ENCODE data around the gene HLA-C. TPM values are rescaled to one million over a fixed set of nuclear protein-coding genes. Genes with fewer than 3 reads are reported as not detected.

The HLA-C gene
- total RNA-seq, 2 experiments from 2014 or later: 1,977 to 1,996 TPM

DNA sequence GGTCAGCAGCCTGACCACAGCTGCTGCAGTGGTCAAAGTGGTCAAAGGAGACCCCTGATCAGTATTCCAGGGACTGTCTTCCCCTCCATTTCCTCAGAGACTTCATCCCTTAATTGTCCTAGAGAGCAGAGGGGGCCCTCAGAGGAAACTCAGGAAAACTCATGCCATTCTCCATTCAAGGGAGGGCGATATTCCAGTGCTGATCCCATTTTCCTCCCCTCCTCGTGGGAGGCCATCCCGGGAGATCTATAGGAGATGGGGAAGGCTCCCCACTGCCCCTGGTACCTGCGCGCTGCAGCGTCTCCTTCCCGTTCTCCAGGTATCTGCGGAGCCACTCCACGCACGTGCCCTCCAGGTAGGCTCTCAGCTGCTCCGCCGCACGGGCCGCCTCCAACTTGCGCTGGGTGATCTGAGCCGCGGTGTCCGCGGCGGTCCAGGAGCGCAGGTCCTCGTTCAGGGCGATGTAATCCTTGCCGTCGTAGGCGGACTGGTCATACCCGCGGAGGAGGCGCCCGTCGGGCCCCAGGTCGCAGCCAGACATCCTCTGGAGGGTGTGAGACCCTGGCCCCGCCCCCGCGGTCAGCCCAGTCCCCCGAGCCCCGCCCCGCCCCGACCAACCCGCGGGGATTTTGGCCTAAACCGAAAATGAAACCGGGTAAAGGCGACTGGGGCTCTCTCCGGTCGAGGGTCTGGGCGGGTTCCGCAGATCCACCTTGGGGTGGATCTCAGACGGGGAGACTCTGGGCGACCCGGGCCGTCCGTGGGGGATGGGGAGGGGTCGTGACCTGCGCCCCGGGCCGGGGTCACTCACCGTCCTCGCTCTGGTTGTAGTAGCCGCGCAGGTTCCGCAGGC is 878 bp downstream of the HLA-C start:
- Histone ChIP-seq H3K4me1 (ENCODE audit: insufficient read depth, low read length) (peaks cover 54% of the 10 kb centered on the region), H3K27me3 (ENCODE audit: control insufficient read depth in 1 of 2, insufficient read depth in 2 of 2, low read length in 2 of 2) (no peaks in the 10 kb centered on the region), H3K4me3 (ENCODE audit: low read length) (peak overlapping the region; percentile 79), H3K36me3 (ENCODE audit: insufficient read depth, low read length) (peaks cover 39% of the 10 kb centered on the region), H3K9me3 (ENCODE audit: control insufficient read depth in 1 of 2, insufficient read depth in 1 of 2, low read length in 2 of 2) (no peaks in the 10 kb centered on the region), H3K27ac (ENCODE audit: low read depth in 1 of 2, low read length in 2 of 2) (peak overlapping the region; percentile 96 to 98)
- Mint-ChIP-seq H3K27ac (peak overlapping the region; percentile 100), H3K4me3 (peak overlapping the region; percentile 98), H3K36me3 (ENCODE audit: low read depth) (peaks cover 68% of the 10 kb centered on the region), H3K9me3 (no peaks in the 10 kb centered on the region), H3K27me3 (no peaks in the 10 kb centered on the region), H3K4me1 (ENCODE audit: low read depth) (peaks cover 72% of the 10 kb centered on the region)
- DNase-seq (peak in 12 of 14 experiments; percentile 27 to 89 (median 55)), ATAC-seq (ENCODE audit: poor library complexity) (peak; percentile 3)
- intact Hi-C loops (cut with DNase I, micrococcal nuclease): loop anchor here in 1 of 2 experiments (1.0 to 5.0 kb wide), 2 partner anchors 36 to 85 kb away; no protein-coding TSS in a partner anchor
- TF ChIP-seq CTCF (IDR thresholded peaks at IDR 0.05): no peak
- ChIA-PET POLR2A (interaction anchor here (1.4 to 7.0 kb wide), 3 partner anchors 37 to 83 kb away, joined by 3 to 97 read pairs (median 41); no protein-coding TSS in a partner anchor), CTCF (interaction anchor here (1.0 kb wide), 2 partner anchors 74 to 95 kb away, joined by 3 to 4 read pairs; no protein-coding TSS in a partner anchor)

- H3K4me1 ChIP-seq (ENCODE audit: insufficient read depth, low read length): peaks cover 50% of the 10 kb centered on the region
- Mint-ChIP-seq H3K4me3 (peak overlapping the region; percentile 89), H3K36me3 (ENCODE audit: low read depth) (peaks cover 79% of the 10 kb centered on the region), H3K4me1 (ENCODE audit: low read depth) (peaks cover 73% of the 10 kb centered on the region), H3K27ac (peak overlapping the region; percentile 69), H3K27me3 (no peaks in the 10 kb centered on the region), H3K9me3 (no peaks in the 10 kb centered on the region)
- no peak for ATAC-seq (ENCODE audit: poor library complexity)
- H3K9me3 ChIP-seq (ENCODE audit: control insufficient read depth in 1 of 2, insufficient read depth in 1 of 2, low read length in 2 of 2): no peaks in the 10 kb centered on the region
- intact Hi-C loops (cut with DNase I, micrococcal nuclease): no loop called here
- peaks cover 39% of the 10 kb centered on the region for H3K36me3 ChIP-seq (ENCODE audit: insufficient read depth, low read length)
- ChIA-PET POLR2A (interaction anchor here (0.7 to 7.0 kb wide), 9 partner anchors 9 to 104 kb away, joined by 3 to 97 read pairs (median 7); no protein-coding TSS in a partner anchor), CTCF (interaction anchor here (1.2 to 1.7 kb wide), 2 partner anchors 72 to 98 kb away, joined by 3 to 4 read pairs; no protein-coding TSS in a partner anchor)
- no peak overlapping the region for H3K27ac ChIP-seq (ENCODE audit: low read depth in 1 of 2, low read length in 2 of 2)
- DNase-seq: peak in 1 of 14 experiments; percentile 37
- no peaks in the 10 kb centered on the region for H3K27me3 ChIP-seq (ENCODE audit: control insufficient read depth in 1 of 2, insufficient read depth in 2 of 2, low read length in 2 of 2)
- TF ChIP-seq CTCF (IDR thresholded peaks at IDR 0.05): no peak
- H3K4me3 ChIP-seq (ENCODE audit: low read length): peak overlapping the region; percentile 79
Observed at GRCh38 chr6:31268836-31269235, 3.1 kb downstream of the HLA-C start.

DNA sequence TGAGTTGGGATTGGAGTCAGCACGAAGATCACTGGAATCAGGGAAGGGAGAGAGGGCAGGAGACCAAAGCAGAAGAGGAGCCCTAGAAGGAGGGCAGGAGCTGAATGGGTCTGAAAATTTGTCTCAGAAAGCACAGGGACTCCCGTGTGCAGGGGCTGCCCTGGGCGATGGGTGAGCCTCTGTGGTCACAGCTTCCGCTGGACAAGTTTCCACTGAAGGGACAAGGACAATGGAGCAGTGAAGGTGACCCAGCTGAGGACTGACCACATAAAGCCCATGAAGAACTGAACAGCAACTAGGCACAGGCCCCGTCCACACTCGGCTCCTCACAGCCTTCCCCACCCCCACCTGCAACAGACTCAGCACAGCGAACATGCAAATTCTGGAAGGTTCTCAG is 3.5 kb downstream of the HLA-C start:
- CTCF ChIA-PET: interaction anchor here (1.2 to 1.7 kb wide), 2 partner anchors 72 to 98 kb away, joined by 3 to 4 read pairs; no protein-coding TSS in a partner anchor
- peak in 4 of 14 experiments; percentile 4 to 46 (median 28) for DNase-seq
- Histone ChIP-seq H3K27ac (ENCODE audit: low read depth in 1 of 2, low read length in 2 of 2) (no peak overlapping the region), H3K9me3 (ENCODE audit: control insufficient read depth in 1 of 2, insufficient read depth in 1 of 2, low read length in 2 of 2) (no peaks in the 10 kb centered on the region), H3K27me3 (ENCODE audit: control insufficient read depth in 1 of 2, insufficient read depth in 2 of 2, low read length in 2 of 2) (no peaks in the 10 kb centered on the region), H3K4me1 (ENCODE audit: insufficient read depth, low read length) (peaks cover 50% of the 10 kb centered on the region), H3K4me3 (ENCODE audit: low read length) (no peak overlapping the region), H3K36me3 (ENCODE audit: insufficient read depth, low read length) (peaks cover 39% of the 10 kb centered on the region)
- intact Hi-C loops (cut with DNase I, micrococcal nuclease): no loop called here
- Mint-ChIP-seq H3K9me3 (peaks cover under 1% of the 10 kb centered on the region), H3K4me1 (ENCODE audit: low read depth) (peaks cover 68% of the 10 kb centered on the region), H3K4me3 (peak overlapping the region; percentile 89), H3K27me3 (no peaks in the 10 kb centered on the region), H3K36me3 (ENCODE audit: low read depth) (peaks cover 78% of the 10 kb centered on the region), H3K27ac (peak overlapping the region; percentile 69)
- no peak for ATAC-seq (ENCODE audit: poor library complexity)
- TF ChIP-seq CTCF (IDR thresholded peaks at IDR 0.05): no peak
- POLR2A ChIA-PET: interaction anchor here (1.3 to 7.0 kb wide), 7 partner anchors 8 to 98 kb away, joined by 4 to 97 read pairs (median 9); no protein-coding TSS in a partner anchor

Measured in CD4-positive, alpha-beta T cell (primary cell).